ENCODE measurements around the gene RAB28.

RAB28 gene

DNA sequence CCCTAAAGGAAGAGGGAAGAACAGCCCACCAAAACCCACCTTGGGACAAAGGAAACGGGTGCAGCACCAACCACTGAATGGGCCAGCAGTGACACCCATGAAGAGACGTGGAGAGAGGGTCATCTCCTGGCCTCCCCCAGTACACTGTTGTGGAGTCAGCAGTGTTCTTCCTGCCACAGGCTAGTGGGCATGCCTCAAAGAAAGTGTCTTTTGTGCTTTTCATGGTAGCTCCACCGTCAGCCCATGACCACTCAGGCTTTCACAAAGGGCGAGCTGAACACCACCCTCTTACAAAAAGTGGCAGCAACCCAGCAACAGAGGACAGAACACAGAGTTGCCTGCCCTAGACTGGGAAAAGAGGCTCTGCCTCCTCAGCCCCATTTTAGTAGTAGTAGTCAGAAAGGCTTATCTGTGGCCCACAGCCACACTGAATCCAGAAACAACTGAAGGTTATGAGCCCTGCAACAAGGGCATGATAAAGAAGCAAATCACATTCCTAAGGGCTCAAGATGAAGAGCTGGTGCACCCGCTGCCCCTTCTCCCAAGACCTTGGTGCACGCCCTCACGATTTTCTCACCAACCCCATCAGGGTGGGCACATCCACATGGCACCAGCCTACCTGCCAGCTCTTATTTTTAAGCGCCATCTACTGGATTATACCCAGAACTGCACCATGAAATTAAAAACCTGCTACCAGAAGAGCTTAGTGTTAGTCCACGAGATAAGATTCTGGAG lies 53.1 kb downstream of the RAB28 start:
- Histone ChIP-seq H3K4me1 (ENCODE audit: insufficient read depth, low read length, severe bottlenecking) (peaks cover 7% of the 10 kb centered on the region), H3K27ac (ENCODE audit: low read depth, low read length, poor library complexity, severe bottlenecking) (no peak overlapping the region), H3K27me3 (ENCODE audit: insufficient read depth, low read length) (no peaks in the 10 kb centered on the region), H3F3A (ENCODE audit: insufficient read depth, low read length) (no peaks in the 10 kb centered on the region), H3K79me2 (ENCODE audit: insufficient read depth, low read length) (no peaks in the 10 kb centered on the region), H3K9ac (ENCODE audit: low read length) (no peak overlapping the region), H3K9me3 (ENCODE audit: low read length) (no peaks in the 10 kb centered on the region), H4K20me1 (ENCODE audit: insufficient read depth, low read length) (no peaks in the 10 kb centered on the region), H3K9me2 (ENCODE audit: low read depth, low read length) (no peaks in the 10 kb centered on the region), H2AFZ (ENCODE audit: low read length) (no peak overlapping the region), H3K4me2 (ENCODE audit: low read length) (no peak overlapping the region), H3K4me3 (ENCODE audit: low read depth, low read length, poor library complexity, severe bottlenecking) (no peak overlapping the region), H3K36me3 (ENCODE audit: insufficient read depth, low read length) (no peaks in the 10 kb centered on the region)
- TF ChIP-seq CTCF (IDR thresholded peaks at IDR 0.05; ENCODE audit: low read length): peak; percentile 39
- TF ChIP-seq EZH2 (IDR thresholded peaks at IDR 0.05; ENCODE audit: borderline replicate concordance, low read length): no peak

GRCh38 chr4:13427599-13428325 lies 56.4 kb downstream of the RAB28 start:
- Histone ChIP-seq H3K4me3 (ENCODE audit: low read depth, low read length, poor library complexity, severe bottlenecking) (no peak overlapping the region), H3K4me2 (ENCODE audit: low read length) (no peak overlapping the region), H4K20me1 (ENCODE audit: insufficient read depth, low read length) (no peaks in the 10 kb centered on the region), H2AFZ (ENCODE audit: low read length) (no peak overlapping the region), H3K79me2 (ENCODE audit: insufficient read depth, low read length) (no peaks in the 10 kb centered on the region), H3K9me3 (ENCODE audit: low read length) (no peaks in the 10 kb centered on the region), H3K27me3 (ENCODE audit: insufficient read depth, low read length) (no peaks in the 10 kb centered on the region), H3K9me2 (ENCODE audit: low read depth, low read length) (no peaks in the 10 kb centered on the region), H3F3A (ENCODE audit: insufficient read depth, low read length) (no peaks in the 10 kb centered on the region), H3K27ac (ENCODE audit: low read depth, low read length, poor library complexity, severe bottlenecking) (no peak overlapping the region), H3K4me1 (ENCODE audit: insufficient read depth, low read length, severe bottlenecking) (peaks cover 4% of the 10 kb centered on the region), H3K36me3 (ENCODE audit: insufficient read depth, low read length) (no peaks in the 10 kb centered on the region), H3K9ac (ENCODE audit: low read length) (no peak overlapping the region)
- TF ChIP-seq EZH2 (IDR thresholded peaks at IDR 0.05; ENCODE audit: borderline replicate concordance, low read length) (no peak), CTCF (IDR thresholded peaks at IDR 0.05; ENCODE audit: low read length) (no peak)

DNA sequence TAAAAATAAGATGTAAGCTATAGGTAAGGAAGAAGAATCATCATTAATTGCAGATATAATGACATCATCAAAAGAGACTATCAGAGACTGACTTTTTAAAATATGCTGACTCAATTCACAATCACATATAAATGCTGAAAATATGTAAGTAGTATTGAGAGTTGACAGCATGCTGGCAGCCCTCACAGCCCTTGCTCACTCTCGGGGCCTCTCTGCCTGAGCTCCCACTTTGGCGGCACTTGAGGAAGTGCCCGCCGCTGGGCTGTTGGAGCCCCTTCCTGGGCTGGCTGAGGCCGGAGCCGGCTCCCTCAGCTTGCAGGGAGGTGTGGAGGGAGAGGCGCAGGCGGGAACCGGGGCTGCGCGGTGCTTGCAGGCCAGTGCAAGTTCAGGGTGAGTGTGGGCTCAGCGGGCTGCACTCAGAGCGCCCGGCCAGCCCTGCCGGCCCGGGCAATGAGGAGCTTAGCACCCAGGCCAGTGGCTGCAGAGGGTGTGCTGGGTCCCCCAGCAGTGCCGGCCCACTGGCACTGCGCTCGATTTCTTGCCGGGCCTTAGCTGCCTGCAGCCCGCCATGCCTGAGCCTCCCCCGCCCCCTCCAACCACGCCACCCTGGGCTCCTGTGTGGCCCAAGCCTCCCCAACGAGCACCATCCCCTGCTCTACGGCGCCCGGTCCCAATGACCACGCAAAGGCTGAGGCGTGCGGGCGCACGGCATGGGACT lies 68.9 kb downstream of the RAB28 start:
- no peaks in the 10 kb centered on the region for H3K27me3 ChIP-seq (ENCODE audit: insufficient read depth, low read length)
- no peaks in the 10 kb centered on the region for H3K4me1 ChIP-seq (ENCODE audit: insufficient read depth, low read length, severe bottlenecking)
- H3K36me3 ChIP-seq (ENCODE audit: insufficient read depth, low read length): no peaks in the 10 kb centered on the region
- H3K4me2 ChIP-seq (ENCODE audit: low read length): no peak overlapping the region
- no peak overlapping the region for H2AFZ ChIP-seq (ENCODE audit: low read length)
- no peak overlapping the region for H3K4me3 ChIP-seq (ENCODE audit: low read depth, low read length, poor library complexity, severe bottlenecking)
- no peak overlapping the region for H3K9ac ChIP-seq (ENCODE audit: low read length)
- H3K9me3 ChIP-seq (ENCODE audit: low read length): no peaks in the 10 kb centered on the region
- no peaks in the 10 kb centered on the region for H4K20me1 ChIP-seq (ENCODE audit: insufficient read depth, low read length)
- no peak for TF ChIP-seq CTCF (IDR thresholded peaks at IDR 0.05; ENCODE audit: low read length)
- no peak for TF ChIP-seq EZH2 (IDR thresholded peaks at IDR 0.05; ENCODE audit: borderline replicate concordance, low read length)
- H3K27ac ChIP-seq (ENCODE audit: low read depth, low read length, poor library complexity, severe bottlenecking): no peak overlapping the region
- H3F3A ChIP-seq (ENCODE audit: insufficient read depth, low read length): no peaks in the 10 kb centered on the region
- no peaks in the 10 kb centered on the region for H3K79me2 ChIP-seq (ENCODE audit: insufficient read depth, low read length)
- H3K9me2 ChIP-seq (ENCODE audit: low read depth, low read length): no peaks in the 10 kb centered on the region
